HG03575 (cell line): ENCODE data around the gene TAF13.
"Not testable (repeated sequence)": the region's sequence is repeated elsewhere in the genome, so short reads cannot be mapped to it uniquely, and the experiment has no call there.

Source experiments
- ATAC-seq: cut with Tn5 transposase; IDR thresholded peaks from one replicate; pipeline ENCODE4 v1.9.1; 2021; ENCODE audit not compliant: unreplicated experiment, insufficient number of reproducible peaks, low FRiP score; ENCODE audit errors: extremely low read depth

TAF13 gene

DNA sequence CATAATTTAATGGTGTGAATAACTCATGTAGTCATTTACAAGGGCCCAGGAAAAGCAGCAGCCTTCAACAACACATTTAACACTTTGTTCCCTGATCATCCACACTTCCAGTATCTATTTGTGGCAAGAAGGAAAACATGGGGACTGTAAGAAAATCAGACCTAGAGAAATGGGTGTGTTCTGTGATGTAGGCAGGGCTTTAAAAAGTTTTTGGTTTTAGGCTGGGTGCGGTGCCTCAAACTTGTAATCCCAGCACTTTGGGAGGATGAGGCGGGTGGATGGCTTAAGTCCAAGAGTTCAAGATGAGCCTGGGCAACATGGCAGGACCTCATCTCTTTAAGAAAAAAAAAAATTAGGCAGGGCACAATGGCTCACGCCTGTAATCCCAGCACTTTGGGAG lies 19.7 kb downstream of the TAF13 start:
- no peak for ATAC-seq

DNA sequence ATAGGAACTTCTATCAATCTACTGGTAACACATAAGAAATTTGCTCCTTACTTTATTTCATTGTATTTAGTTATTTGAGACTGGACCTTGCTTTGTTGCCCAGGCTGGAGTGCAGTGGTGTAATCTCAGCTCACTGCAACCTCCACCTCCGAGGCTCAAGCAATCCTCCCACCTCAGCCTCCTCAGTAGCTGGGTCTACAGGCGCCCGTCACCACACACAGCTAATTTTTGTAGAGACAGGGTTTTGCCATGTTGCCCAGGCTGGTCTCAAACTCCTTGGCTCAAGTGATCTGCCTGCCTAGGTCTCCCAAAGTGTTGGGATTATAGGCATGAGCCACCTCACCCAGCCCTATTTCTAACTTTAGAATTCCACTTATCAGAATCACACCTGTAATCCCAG lies 23.7 kb downstream of the TAF13 start:
- ATAC-seq = not testable (repeated sequence)

DNA sequence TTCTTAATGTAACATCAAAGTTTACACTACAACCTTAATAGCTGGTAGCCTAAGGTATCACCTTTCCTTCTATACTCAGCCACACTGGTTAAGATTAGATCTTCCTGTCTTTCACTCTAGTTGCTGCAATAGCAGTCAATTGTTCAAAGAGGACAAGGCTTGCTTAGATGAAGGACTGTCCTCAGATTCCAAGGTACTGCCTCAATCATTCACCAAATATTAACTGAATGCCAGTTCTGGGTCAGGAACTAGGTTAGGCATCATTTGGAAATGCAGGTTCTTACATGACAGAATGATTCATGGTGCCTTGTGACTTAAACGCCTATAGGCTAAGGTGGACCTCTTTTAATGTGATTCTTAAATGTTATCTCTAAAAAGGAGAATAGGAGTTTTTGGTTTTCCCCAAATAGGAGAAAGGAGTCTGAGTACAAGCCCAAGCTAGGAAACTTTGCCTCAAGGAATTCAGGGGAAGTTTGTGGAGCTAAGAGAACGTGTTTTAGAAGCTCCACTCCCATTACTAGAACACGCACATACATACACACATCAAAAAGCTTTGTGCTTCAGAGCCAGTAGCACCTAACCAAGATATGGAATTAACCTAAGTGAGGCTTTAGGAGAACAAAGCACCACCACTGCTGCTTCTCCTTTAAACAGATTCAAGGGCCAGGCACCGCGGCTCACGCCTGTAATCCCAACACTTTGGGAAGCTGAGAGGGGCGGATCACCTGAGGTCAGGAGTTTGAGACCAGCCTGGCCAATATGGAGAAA lies 25.4 kb downstream of the TAF13 start:
- ATAC-seq = no peak

DNA sequence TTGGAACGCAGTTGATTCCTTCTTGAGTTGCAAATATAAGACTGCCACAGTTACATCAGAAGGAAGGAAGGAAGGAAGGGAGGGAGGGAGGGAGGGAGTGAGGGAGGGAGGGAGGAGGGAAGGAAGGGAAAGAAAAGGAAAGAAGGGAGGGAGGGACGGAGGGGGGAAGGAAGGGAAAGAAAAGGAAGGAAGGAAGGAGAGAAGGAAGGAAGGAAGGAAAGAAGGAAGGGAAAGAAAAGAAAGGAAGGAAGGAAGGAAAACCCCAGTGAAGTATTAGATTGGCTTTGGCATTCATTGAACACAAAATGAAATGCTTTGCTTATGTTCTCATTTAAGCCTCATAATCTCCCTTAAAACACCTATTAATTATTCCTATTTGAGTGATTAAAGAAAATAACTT lies 27.5 kb downstream of the TAF13 start:
- ATAC-seq = no peak

DNA sequence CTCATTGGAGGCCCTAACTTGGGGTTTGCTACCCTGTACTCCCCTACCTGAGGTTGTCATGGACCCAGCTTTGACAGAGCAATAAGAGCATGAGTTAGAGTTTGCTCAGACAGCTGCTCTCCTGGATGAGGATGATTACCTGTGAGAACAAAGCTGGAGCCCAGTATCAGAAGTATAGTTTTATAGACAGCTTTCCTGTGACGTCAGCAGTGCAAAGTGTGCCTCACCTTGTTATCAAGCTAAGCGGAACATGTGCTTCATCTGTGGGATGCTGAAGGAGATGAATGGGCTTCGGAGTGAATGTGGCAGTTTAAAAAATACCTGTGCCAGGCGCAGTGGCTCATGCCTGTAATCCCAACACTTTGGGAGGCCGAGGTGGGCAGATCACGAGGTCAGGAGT lies 28.5 kb downstream of the TAF13 start:
- no peak for ATAC-seq

DNA sequence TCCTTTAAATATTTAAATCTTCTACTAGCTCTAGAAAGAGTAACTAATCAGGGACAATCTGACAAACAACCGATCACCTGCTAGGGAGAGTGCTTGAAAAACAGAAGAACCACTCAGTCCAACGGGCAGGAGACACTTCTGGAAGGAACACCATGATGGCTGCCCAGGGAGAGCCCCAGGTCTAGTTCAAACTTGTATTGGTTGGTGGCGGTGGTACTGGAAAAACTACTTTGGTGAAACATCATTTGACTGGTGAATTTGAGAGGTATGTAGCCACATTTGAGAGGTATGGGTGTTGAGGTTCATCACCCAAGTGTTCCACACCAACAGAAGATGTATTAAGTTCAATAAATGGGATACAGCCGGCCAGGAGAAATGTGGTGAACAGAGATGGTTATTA lies 29.1 kb downstream of the TAF13 start:
- no peak for ATAC-seq

DNA sequence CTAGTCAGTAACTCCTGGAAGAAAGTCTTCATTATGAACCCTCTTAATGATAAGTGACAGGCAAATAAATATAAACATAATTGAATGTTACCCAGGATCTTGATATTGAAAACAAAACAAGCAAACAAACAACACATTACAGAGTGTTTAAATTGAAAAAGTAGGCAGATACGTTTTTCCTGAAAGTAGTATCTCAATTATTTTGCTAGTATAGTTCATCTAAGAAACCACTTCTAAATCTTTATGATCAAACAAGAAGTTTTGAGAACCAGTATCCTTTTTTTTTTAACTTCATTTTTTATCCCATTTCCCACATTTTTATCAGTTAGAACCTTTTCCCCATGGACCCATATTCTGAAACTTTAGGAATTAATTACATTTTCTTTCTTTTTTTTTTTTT lies 30.2 kb downstream of the TAF13 start:
- ATAC-seq = no peak

DNA sequence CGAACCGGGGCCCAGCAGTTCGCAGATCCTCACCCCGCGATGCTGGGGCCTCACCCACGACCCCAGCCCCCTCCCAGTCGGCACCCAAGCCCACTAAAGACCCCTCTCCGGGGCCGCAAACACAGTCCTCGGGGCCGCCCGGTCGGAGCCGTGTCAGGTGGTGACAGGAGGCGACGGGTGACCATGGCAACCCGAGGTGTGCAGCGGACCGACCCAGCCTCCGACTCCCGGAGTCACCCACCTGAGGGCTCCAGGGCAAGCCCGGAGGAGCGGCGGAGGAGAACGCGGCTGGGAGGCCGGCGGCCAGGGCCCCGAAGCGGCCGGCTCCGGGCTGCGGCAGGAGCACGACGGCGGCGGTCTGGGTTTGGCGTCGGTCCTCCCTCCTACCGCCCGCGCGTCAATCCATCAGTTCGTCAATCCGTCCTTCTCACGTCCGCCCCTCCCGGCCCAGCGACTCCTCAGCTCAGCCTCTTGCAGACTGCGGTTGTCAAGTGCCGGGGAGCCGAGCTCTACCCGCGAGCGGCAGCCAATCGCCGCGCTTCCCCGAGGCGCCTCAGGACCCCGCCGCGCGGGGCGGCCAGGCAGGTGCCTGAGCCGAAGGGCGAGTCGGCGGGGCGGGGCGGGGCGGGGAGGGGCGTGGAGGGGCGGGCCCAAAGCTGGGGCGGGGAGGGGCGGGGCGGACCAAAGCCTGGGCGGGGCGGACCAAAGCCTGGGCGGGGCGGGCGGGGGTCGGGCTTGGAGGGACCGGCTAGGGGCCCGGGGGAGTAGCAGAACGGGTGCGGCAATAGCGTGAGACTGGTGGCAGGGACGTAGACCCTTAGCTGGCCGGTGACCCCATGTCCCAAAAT lies 34.0 kb downstream of the TAF13 start, which contains the start of gene WDR47:
Gene WDR47 (minus strand): TSS at position 482 of the 848 bp plus-strand sequence. CDS start 18,590 bp downstream, outside the sequence.
- ATAC-seq = peak; percentile 82

DNA sequence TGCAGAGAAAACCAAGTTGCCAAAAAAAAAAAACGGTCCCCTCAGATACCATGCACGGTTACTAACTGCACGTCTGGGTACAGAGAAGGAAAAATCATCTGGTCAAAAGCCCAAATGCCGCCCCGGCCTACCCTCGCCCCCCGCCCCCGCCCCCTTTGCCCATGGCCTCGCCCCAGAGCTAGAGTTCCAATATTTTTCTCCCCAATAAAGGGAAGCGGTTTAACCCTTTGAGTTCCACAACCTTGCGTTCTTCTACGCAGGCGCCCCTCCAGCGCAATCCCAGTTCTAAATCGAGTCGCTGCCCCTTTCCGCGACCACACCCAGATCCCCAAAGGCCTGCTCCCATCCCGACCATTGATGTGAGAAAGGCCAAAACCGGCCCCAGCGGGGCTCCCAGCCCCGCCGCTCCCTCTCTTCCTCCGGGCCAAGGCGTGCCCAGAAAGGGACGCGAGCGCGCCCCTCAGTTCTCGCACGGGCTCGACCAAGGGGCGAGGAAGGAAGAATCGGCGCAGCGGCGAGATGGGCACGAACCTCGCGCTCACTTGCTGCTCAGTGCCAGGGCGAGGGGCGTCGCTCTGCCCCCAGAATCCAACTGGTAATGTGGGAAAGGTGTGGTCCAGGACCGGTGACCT lies 34.7 kb downstream of the TAF13 start:
- ATAC-seq = no peak

DNA sequence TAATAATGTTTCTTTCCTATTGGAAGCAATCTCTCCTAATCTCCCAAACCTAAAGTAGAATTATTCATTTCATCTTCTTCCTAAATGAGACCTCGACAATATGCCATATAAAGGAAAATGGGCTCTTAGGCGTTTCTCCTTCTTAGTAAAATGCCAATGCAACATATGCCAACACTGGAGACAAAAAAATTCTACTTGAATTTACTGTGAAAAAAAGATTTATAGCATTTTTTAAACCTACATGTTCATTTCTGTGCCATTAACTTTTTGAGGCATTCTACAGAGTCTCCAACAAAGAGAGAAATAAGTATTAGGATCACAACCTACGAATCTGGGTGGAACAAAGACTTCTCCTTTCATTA lies 35.2 kb downstream of the TAF13 start:
- ATAC-seq = no peak

DNA sequence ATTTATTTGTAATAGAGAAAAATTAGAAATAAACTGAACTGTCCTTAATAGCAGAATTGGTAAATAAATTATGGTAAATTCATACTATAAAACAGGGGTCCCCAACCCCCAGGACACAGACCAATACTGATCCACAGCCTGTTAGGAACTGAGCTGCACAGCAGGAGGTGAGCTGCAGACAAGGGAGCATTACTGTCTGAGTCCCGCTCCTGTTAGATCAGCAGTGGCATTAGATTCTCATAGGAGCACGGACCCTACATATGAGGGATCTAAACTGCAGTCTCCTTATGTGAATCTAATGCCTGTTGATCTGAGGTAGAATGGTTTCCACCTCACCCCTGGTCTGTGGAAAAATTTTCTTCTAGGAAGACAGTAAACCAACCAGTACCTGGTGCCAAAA lies 41.4 kb downstream of the TAF13 start:
- ATAC-seq = no peak

DNA sequence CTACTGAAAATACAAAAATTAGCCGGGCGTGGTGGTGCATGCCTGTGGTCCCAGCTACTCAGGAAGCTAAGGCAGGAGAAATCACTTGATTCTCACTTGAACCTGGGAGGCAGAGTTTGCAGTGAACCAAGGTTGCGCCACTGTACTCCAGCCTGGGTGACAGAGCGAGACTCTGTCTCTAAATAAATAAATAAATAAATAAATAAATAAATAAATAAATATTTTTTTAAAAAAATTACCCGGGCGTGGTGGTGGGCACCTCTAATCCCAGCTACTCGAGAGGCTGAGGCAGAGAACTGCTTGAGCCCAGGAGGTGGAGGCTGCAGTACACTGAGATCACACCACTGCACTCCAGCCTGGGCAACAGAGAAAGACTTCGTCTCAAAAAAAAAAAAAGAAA lies 46.3 kb downstream of the TAF13 start:
- not testable (repeated sequence) for ATAC-seq

DNA sequence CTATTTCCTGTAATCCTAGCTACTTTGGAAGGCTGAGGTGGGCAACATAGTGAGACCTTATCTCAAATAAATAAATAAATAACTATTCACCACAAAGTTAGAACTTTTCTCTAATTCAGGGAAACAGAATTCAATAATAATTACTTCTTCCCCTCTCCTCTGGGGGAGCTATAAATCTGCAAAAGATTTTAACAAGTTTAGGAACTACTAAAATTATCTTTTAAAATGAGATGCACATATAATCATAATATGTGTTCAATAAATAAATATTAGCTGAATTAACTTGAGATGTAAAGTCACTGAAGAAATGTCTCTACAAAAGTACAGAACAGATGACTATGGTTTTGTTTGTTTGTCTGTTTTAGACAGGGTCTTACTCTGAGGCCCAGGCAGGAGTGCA lies 48.0 kb downstream of the TAF13 start:
- no peak for ATAC-seq

DNA sequence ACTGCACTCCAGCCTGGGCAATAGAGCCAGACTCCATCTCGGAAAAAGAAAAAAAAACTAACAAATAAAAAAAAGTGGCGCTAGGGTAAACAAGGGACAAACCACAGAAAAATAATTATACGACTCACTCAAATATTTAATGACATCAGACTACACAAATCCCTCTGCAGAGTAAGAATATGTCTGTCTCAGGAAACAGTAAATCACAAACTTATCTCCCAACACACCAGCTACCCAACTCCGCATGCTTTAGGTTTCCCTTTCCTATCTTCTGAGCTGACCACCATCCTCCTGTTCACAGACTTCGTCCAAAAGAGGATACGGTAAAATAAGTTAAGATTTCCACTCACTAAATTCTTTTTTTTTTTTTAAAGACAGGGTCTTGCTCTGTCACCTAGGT lies 50.1 kb downstream of the TAF13 start:
- no peak for ATAC-seq

DNA sequence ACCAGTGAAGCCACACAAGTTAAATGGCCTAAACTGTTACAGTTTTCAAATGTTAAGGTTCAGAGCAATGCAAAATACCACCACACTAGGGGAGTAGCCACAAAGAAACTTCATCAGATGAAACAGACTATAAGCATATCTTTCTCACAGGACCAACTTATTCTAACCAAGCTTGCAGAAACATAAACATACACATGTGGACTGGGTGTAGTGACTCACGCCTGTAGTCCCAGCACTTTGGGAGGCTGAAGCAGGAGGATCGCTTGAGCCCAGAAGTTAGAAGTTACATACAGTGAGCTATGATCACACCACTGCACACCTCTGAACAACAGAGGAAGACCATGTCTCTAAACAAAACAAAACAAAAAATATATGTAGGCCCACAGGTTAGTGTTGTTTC lies 51.2 kb downstream of the TAF13 start:
- ATAC-seq = no peak

DNA sequence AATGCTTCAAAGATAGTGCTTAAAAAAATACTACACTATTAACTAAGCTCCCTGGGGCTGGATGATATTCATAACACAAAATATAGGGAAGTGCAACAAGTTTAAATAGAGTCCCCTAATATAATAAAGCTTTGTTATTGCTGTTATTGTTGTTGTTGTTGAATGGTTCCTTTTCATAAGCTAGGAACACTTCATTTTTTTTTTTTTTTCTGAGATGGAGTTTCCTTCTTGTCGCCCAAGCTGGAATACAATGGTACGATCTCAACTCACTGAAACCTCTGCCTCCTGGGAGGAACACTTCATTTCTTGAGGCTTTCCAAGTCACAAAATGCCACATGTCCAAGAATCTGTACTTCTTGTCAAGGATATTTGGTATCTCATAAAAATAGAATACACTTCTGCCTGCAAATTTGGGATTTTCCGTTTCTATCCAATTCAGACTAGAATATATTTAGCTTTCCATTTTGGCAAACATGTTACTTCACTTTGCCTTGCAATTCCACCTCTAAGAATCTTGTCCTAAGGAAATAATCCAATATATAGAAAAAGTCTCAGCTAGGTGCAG lies 55.0 kb downstream of the TAF13 start:
- ATAC-seq = no peak

DNA sequence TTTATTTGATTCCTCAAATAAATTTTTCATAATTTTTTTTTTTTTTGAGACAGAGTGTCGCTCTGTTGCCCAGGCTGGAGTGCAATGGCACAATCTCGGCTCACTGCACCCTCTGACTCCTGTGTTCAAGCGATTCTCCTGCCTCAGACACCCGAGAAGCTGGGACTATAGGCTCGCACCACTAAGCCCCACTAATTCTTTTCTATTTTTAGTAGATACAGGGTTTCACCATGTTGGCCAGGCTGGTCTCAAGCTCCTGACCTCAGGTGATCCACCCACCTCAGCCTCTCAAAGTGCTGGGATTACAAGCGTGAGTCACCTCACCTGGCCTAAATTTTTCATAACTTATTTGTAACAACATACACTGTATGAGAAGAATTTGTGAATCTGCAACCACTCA lies 58.1 kb downstream of the TAF13 start:
- ATAC-seq = not testable (repeated sequence)

DNA sequence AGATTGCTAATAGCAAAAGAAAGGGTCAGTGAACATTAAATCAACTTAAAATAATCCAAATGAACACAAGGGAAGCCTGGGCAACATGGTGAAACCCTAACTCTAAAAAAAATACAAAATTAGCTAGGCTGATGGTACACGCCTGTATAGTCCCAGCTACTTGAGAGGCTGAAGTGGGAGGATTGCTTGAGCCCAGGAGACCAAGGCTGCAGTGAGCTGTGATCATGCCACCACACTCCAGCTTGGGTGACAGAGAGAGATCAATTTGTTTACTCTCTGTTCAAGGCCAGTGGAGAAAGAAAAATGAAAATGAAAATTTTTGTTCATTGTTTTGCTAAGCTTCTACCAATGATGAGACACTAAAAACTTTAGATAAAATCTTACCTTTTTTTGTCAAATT lies 58.7 kb downstream of the TAF13 start:
- no peak for ATAC-seq
